Esophagus squamous epithelium (tissue), 4 donors: Measurements from ENCODE around the gene CPXM1.

ENCODE experiments used
- POLR2A ChIP-seq, 4 donors: fragments of 450-650 bp; IDR thresholded peaks; one replicate each; pipeline ENCODE4 v1.6.1; 2017; ENCODE audit warnings: antibody characterized with exemption in 4 of 4, mild to moderate bottlenecking in 4 of 4, moderate library complexity in 3 of 4
- TF ChIP-seq, protein P1 (sequence below), 6 experiments: fragments of 450-650 bp in 4 of 6; fragments of 200-600 bp in 2 of 6; sonication (generic) in 2 of 6; IDR thresholded peaks; one replicate each; pipeline ENCODE4 v1.5.1; 2016 to 2019; ENCODE audit warnings: antibody characterized with exemption in 6 of 6, mild to moderate bottlenecking in 4 of 6, moderate library complexity in 4 of 6

GRCh38 chr20:2816030-2816582 lies 15.7 kb upstream of the CPXM1 start, which contains the start of gene TMEM239:
- TF ChIP-seq, protein P1, sequence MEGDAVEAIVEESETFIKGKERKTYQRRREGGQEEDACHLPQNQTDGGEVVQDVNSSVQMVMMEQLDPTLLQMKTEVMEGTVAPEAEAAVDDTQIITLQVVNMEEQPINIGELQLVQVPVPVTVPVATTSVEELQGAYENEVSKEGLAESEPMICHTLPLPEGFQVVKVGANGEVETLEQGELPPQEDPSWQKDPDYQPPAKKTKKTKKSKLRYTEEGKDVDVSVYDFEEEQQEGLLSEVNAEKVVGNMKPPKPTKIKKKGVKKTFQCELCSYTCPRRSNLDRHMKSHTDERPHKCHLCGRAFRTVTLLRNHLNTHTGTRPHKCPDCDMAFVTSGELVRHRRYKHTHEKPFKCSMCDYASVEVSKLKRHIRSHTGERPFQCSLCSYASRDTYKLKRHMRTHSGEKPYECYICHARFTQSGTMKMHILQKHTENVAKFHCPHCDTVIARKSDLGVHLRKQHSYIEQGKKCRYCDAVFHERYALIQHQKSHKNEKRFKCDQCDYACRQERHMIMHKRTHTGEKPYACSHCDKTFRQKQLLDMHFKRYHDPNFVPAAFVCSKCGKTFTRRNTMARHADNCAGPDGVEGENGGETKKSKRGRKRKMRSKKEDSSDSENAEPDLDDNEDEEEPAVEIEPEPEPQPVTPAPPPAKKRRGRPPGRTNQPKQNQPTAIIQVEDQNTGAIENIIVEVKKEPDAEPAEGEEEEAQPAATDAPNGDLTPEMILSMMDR (IDR thresholded peaks at IDR 0.05): no peak
- TF ChIP-seq POLR2A (IDR thresholded peaks at IDR 0.05): no peak
